Non-pigmented ciliary epithelial cell (primary cell): Measurements from ENCODE around the gene ABCC8.

ENCODE experiments used
- DNase-seq: peaks from one replicate; pipeline ENCODE4 v3.0.0-alpha.2; 2010; ENCODE audit warnings: low read depth

ABCC8 gene

DNA sequence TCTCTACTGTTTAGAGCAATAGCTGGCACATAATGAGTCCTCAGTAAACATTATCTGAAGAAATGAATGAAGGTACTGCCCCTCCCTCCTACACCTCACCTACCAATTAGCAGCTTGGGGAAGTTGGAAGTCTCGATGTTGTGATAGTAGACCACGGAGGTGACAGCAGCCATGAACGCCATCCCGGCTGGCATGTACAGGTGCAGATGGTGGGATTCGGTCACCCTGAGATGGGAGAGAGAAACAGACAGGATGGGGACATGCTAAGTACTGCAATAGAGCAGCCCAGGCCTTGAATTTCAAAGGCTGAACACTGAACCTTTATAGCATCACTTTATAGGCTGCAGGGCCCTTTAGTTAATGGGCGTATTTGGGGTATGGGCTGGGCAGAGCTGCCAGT, 6.6 kb downstream of the ABCC8 start:
- no peak for DNase-seq

- DNase-seq = no peak
Measured at GRCh38 chr11:17468122-17468521, 8.5 kb downstream of the ABCC8 start.

DNA sequence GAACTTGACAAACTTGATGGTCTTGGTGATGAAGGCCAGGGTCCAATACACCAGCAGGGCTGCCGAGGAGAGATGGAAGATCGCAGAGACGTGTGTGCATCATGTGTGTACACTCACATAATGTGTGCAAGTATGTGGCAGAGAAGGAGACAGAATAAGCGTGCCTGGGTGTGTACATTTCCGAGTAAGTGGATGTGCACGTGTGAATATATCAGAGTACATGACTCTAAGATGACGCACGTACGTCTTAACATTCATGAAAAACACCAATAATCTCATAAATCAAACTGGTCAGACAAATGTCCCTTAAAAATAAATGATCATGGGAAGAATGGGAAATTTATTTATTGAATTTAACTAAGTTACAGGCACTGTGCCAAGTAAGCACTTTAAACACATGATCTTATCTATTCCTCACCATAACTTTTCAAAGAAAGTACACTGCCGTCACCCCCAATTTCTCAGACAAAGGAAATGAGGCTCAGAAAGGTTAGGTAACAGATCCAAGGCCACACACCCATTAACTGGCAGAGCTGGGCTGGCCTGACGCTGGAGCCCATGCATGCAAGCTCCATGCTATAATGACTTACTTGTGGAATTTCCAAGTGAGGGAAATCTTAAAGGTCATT, 13.0 kb downstream of the ABCC8 start:
- no peak for DNase-seq

- no peak for DNase-seq
Measured at GRCh38 chr11:17462940-17463339, 13.7 kb downstream of the ABCC8 start.

GRCh38 chr11:17460406-17460805, 16.2 kb downstream of the ABCC8 start:
- DNase-seq = no peak

GRCh38 chr11:17459236-17459896, 17.3 kb downstream of the ABCC8 start:
- DNase-seq = no peak

DNA sequence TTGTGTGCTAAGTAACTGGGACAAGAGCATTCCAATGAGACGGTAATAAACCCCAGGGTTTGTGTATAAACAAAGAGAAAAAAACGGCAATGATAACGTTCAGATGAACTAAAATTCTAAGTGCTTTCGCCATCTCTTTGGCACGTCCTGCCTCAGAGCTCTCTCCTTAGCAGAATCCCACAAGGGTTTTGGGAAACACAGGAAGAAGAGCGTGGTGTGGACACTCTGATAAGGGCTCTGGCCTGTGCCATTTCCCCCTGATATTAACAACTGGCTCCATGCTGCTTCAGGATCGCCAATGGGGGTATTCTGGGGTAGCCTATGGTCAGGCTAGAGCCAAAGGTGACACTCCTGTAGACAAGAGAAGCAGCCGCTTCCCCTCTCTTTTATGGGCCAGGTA, 18.4 kb downstream of the ABCC8 start:
- DNase-seq = no peak

DNA sequence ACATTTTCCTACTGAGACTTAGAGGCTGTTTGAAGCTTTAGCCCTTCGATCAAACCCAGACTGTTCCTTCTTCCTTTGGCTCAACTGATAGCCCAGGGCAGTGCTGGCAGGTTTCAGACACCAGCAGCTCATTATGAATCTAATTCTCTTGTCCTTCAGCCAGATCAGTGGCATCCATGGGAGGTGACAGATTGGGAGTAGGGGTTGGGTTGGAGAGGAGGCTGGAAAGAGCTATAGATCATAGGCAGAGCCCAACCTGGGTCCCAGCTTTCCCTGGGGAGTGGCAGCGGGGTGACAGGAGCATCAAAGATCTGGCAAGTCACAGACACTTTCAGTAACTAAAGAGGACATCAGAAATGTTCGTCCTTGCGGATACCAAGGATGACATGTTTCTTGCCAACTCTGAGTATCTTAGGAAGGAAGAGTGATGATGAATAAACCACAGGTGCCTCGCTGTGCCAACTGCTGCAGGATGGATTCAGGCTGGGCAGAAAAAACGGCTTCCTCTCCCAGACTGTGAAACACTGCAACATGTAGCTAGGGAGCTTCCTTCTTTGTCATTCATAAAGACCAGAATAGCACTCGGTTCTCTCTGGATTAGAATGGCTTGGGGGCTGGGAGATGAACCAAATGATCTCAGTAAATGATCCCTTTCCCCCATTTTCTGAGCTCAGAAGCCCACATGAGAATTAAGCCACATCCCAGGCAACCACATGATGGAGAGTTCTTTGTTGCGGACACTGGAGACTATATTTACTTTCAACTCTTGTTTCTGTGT, 19.1 kb downstream of the ABCC8 start:
- no peak for DNase-seq

DNA sequence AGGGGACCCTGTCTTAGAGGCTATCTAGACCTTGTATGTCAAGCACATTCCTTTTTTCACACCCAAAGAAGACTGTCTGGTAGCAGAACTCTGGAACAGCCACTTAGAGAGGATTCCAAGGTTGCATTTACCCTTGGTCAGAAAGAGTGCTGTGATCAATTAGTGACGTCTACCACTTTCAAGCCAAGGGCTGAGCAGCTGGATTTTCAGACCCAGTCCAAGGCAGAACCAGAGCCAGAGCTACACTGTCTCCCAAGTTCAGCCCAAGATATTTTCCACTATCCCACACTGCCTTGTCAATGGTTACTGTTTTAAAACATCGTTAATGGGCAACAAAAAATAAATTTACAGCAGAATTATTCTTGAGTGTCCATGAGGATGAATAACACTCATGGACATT, 24.0 kb downstream of the ABCC8 start:
- DNase-seq = no peak

GRCh38 chr11:17449158-17449557, 27.5 kb downstream of the ABCC8 start:
- DNase-seq = no peak

DNA sequence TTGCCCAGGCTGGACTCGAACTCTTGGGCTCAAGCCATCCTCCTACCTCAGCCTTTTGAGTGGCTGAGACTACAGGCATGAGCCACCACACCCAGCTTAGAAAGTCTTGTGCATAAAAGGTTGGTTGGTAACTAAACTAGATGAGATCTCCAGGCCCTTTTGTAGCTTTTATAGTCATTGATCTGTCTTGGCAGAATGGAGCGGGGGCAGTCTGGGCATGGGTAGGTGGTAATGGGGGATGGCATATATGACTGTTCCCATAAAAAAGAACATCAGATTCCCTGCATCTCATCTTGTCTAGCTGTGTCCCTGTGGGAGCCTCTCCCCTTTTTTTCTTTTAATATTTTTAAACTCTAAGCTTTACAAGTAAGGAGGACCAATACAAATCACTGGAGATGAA, 30.2 kb downstream of the ABCC8 start:
- DNase-seq = no peak

GRCh38 chr11:17445240-17445795, 31.3 kb downstream of the ABCC8 start:
- no peak for DNase-seq

GRCh38 chr11:17443926-17444690, 32.5 kb downstream of the ABCC8 start:
- DNase-seq = no peak

DNA sequence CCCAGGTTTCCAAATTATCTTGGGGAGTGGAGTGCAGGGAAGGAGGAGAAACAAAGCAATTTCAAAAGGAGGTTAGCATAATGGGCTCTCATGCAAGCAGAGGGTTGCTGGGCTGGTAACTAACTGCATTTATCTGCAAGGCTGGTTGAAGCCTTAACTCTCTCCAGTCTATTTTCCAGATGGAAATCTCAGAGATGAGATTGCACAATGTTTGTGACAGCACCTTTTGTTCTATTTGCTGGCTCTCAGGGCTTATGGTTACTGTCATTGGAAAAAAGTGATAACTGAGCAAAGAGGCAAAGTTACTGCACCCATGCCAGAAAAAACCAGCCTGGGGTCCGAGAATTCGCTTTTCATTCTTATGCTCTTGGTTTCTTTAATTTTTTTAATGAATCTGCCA, 33.2 kb downstream of the ABCC8 start:
- DNase-seq = no peak

DNA sequence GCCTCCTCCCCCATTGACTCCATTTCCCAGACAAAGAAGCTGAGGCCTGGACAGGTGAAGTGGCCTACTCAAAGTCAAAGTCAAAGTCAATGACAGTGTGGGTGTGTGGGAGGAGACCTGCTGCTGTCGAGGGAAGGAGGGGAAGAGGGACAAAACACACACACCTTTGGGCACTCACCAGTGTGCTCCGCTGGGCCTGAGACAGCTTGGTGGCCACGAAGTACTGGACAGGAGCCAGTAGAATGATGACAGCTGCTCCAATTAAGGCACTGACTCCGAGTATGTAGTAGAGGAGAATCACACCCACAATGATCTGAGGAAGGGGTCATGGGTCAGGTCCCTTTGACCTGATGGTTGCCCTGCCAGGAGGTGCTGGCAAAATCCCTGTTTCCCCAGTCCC, 33.6 kb downstream of the ABCC8 start:
- no peak for DNase-seq

- DNase-seq = no peak
Measured at GRCh38 chr11:17439316-17439782, 37.3 kb downstream of the ABCC8 start.

DNA sequence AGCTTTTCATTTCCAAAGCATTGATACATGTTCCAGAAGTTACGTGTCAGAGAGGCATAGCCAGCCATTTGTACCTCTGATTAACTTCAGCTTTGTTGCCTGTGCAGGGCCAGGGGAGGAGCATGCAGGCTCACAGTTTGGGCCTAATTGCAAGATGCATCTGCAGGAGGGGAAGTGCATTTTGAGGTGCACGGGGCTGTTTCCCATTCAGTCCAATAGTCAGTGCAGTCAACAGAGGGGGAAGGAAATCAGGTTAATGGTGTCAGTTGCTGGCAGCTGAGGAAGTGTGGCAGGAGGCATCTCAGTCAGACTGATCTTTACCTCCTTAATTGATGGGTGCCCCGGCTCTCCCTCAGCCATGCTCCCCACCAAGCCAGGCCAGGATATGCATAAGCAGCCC, 39.3 kb downstream of the ABCC8 start:
- no peak for DNase-seq

GRCh38 chr11:17434108-17434507, 42.5 kb downstream of the ABCC8 start:
- DNase-seq = no peak

- DNase-seq = no peak
Measured at GRCh38 chr11:17432002-17432401, 44.6 kb downstream of the ABCC8 start.

GRCh38 chr11:17431139-17431538, 45.5 kb downstream of the ABCC8 start:
- DNase-seq = no peak

- DNase-seq = no peak
Measured at GRCh38 chr11:17430616-17431015, 46.0 kb downstream of the ABCC8 start.

DNA sequence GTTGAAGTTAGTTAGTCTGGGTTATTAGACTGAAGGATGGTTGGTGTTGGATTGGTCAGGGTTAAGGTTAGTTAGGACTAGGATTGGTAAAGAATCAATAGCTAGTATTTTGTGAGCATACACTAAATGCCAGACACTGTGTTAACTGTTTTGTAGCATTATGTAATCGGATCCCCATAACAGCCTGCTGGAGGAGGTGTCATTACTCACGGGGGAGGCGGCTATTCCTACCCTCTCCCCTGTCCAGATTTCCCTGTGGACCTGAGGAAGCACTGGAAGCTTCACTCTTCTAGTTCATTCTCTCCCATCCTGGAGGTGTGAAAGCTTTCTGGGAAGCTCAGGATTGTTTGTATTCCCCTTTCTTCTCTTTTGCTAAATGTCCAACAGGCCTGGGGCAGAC, 47.7 kb downstream of the ABCC8 start:
- DNase-seq = no peak
